GM21619 (cell line): ENCODE measurements around the gene TTYH2.
"Not testable (repeated sequence)": the region's sequence is repeated elsewhere in the genome, so short reads cannot be mapped to it uniquely, and the experiment has no call there.

Experiments used
- ATAC-seq: cut with Tn5 transposase; IDR thresholded peaks from one replicate; pipeline ENCODE4 v1.9.1; 2021; ENCODE audit not compliant: unreplicated experiment

The TTYH2 gene

GRCh38 chr17:74212913-74213791, at the start of gene TTYH2:
Gene TTYH2, plus strand, starts transcription at chr17:74213571. Its CDS starts 17 bp downstream, at chr17:74213588.
- peak; percentile 47 for ATAC-seq

- ATAC-seq, result no peak
Observed at GRCh38 chr17:74163836-74164235, 49.5 kb upstream of the TTYH2 start.

GRCh38 chr17:74164446-74165045, 48.8 kb upstream of the TTYH2 start:
- no peak for ATAC-seq

- no peak for ATAC-seq
Observed at GRCh38 chr17:74165797-74166365, 47.5 kb upstream of the TTYH2 start.

- no peak for ATAC-seq
Observed at GRCh38 chr17:74170924-74171323, 42.4 kb upstream of the TTYH2 start.

- ATAC-seq, result no peak
Observed at GRCh38 chr17:74172700-74173099, 40.7 kb upstream of the TTYH2 start.

- ATAC-seq, result no peak
Observed at GRCh38 chr17:74176546-74177001, 36.8 kb upstream of the TTYH2 start.

GRCh38 chr17:74177018-74177450, 36.3 kb upstream of the TTYH2 start:
- no peak for ATAC-seq

- no peak for ATAC-seq
Observed at GRCh38 chr17:74179576-74179975, 33.8 kb upstream of the TTYH2 start.

- no peak for ATAC-seq
Observed at GRCh38 chr17:74180336-74180735, 33.0 kb upstream of the TTYH2 start.

GRCh38 chr17:74181341-74181740, 32.0 kb upstream of the TTYH2 start:
- ATAC-seq, result no peak

GRCh38 chr17:74182041-74182723, 31.2 kb upstream of the TTYH2 start:
- ATAC-seq, result no peak

GRCh38 chr17:74183411-74183810, 30.0 kb upstream of the TTYH2 start:
- no peak for ATAC-seq

GRCh38 chr17:74185571-74186185, 27.7 kb upstream of the TTYH2 start:
- no peak for ATAC-seq

- ATAC-seq, result no peak
Observed at GRCh38 chr17:74186498-74186897, 26.9 kb upstream of the TTYH2 start.

GRCh38 chr17:74187761-74188160, 25.6 kb upstream of the TTYH2 start:
- ATAC-seq, result no peak

- ATAC-seq, result not testable (repeated sequence)
Observed at GRCh38 chr17:74188687-74189086, 24.7 kb upstream of the TTYH2 start.

- peak; percentile 74 for ATAC-seq
Observed at GRCh38 chr17:74190154-74190553, 23.2 kb upstream of the TTYH2 start.

- ATAC-seq, result no peak
Observed at GRCh38 chr17:74190807-74191406, 22.5 kb upstream of the TTYH2 start.

- ATAC-seq, result no peak
Observed at GRCh38 chr17:74192950-74193781, 20.2 kb upstream of the TTYH2 start.
